Activated T-helper 2 cell treated with anti-CD3 and anti-CD28 coated beads, Interferon-gamma antibody, Interleukin-2, Interleukin-4, amounts not matched to agents 10 μg/mL and 5 μg/mL and 100 μg/mL, durations not matched to agents 14 hours and 24 hours and 36 hours (primary cell): ENCODE measurements around the gene PSMB1. TPM values are rescaled to one million over a fixed set of nuclear protein-coding genes. Genes with fewer than 3 reads are reported as not detected.
"Not testable (repeated sequence)": the region's sequence is repeated elsewhere in the genome, so short reads cannot be mapped to it uniquely, and the experiment has no call there.

Experiments used
- DNase-seq: peaks from one replicate; pipeline ENCODE4 v3.0.0; 2021; ENCODE audit warnings: low spot score
- H3K27ac Mint-ChIP-seq: one replicate; pipeline ENCODE4 v1.8.0; 2021; ENCODE audit warnings: mixed read lengths
- H3K27me3 Mint-ChIP-seq: one replicate; pipeline ENCODE4 v1.8.0; 2021; ENCODE audit warnings: low read depth, mixed read lengths
- H3K36me3 Mint-ChIP-seq: one replicate; pipeline ENCODE4 v1.8.0; 2021; ENCODE audit warnings: low read depth, mixed read lengths
- H3K4me1 Mint-ChIP-seq: one replicate; pipeline ENCODE4 v1.8.0; 2021; ENCODE audit warnings: low read depth, mixed read lengths
- H3K4me3 Mint-ChIP-seq: one replicate; pipeline ENCODE4 v1.8.0; 2021; ENCODE audit warnings: low read depth, mild to moderate bottlenecking, moderate library complexity, mixed read lengths
- H3K9me3 Mint-ChIP-seq: one replicate; pipeline ENCODE4 v1.8.0; 2021; ENCODE audit warnings: mixed read lengths
- intact Hi-C: fragments of 100-400 bp; cut with micrococcal nuclease; formaldehyde crosslinking; loops from one replicate; pipeline ENCODE4 v1.15.1; 2023
- total RNA-seq: library from RNA; stranded (reverse); gene quantifications from 2 replicates; pipeline ENCODE4 v1.2.3, GENCODE V29; 2022

PSMB1 gene
- total RNA-seq, 1 donor from 2014 or later: 277 TPM

DNA sequence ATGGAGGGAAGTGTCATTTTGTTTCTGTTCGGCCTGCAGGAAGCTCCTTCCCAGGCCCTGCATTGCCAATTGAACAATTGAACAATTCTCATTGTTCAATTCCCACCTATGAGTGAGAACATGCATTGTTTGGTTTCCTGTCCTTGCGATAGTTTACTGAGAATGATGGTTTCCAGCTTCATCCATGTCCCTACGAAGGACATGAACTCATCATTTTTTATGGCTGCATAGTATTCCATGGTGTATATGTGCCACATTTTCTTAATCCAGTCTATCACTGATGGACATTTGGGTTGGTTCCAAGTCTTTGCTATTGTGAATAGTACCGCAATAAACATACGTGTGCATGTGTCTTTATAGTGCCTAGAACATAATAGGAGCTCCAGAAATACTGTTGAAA is 25.1 kb downstream of the PSMB1 start:
- H3K27ac Mint-ChIP-seq, H3K36me3 Mint-ChIP-seq, DNase-seq, H3K4me3 Mint-ChIP-seq, H3K9me3 Mint-ChIP-seq, intact Hi-C loops: not testable (repeated sequence)
- Mint-ChIP-seq H3K27me3 (peaks cover 14% of the 10 kb centered on the region), H3K4me1 (peaks cover 14% of the 10 kb centered on the region)

DNA sequence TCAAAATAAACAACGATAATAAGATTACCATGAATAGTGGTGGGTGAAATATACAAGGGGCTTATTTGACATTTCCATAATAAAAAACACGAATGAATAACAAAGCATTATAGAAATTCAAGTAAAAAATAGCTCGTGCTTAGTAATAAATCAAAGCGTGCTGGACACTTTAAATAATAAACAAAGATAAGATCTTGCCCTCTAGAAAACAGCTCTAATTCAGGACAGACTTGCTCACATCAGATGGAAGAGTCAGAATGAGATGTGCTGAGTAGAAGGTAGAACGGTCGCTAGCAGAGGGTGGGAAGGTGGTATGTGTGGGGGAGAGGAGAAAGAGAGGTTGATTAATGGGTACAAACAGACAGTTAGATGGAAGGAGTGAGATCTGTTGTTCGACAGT is 27.3 kb downstream of the PSMB1 start:
- peaks cover 19% of the 10 kb centered on the region for H3K4me1 Mint-ChIP-seq
- no peaks in the 10 kb centered on the region for H3K9me3 Mint-ChIP-seq
- no peaks in the 10 kb centered on the region for H3K36me3 Mint-ChIP-seq
- no peak overlapping the region for H3K27ac Mint-ChIP-seq
- intact Hi-C loops: no loop called here
- peaks cover 23% of the 10 kb centered on the region for H3K27me3 Mint-ChIP-seq
- no peak overlapping the region for H3K4me3 Mint-ChIP-seq
- DNase-seq: no peak

DNA sequence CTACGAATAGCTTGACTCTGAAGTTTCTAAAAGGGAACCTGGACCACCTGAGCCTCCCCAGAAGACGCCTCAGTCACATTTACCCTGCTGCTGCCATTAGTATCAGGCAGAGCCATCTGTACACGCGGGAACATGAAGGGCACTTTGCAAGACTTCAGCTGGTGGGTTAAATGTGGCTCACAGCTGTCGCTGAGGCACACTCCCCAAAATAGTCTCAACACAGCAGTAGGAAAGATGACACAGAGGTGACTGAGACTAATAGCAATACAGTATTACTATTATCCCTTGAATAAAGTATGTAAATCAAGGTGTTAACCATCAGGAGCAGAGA is 29.0 kb downstream of the PSMB1 start:
- H3K9me3 Mint-ChIP-seq: no peaks in the 10 kb centered on the region
- no peak overlapping the region for H3K27ac Mint-ChIP-seq
- DNase-seq: no peak
- intact Hi-C loops: no loop called here
- H3K4me1 Mint-ChIP-seq: peaks cover 19% of the 10 kb centered on the region
- H3K36me3 Mint-ChIP-seq: no peaks in the 10 kb centered on the region
- H3K4me3 Mint-ChIP-seq: no peak overlapping the region
- peaks cover 37% of the 10 kb centered on the region for H3K27me3 Mint-ChIP-seq

GRCh38 chr6:170523256-170524171 is 29.6 kb downstream of the PSMB1 start:
- Mint-ChIP-seq H3K27ac (no peak overlapping the region), H3K36me3 (no peaks in the 10 kb centered on the region), H3K4me3 (no peak overlapping the region), H3K4me1 (peaks cover 16% of the 10 kb centered on the region), H3K9me3 (no peaks in the 10 kb centered on the region), H3K27me3 (peaks cover 44% of the 10 kb centered on the region)
- DNase-seq: no peak
- intact Hi-C loops: no loop called here

DNA sequence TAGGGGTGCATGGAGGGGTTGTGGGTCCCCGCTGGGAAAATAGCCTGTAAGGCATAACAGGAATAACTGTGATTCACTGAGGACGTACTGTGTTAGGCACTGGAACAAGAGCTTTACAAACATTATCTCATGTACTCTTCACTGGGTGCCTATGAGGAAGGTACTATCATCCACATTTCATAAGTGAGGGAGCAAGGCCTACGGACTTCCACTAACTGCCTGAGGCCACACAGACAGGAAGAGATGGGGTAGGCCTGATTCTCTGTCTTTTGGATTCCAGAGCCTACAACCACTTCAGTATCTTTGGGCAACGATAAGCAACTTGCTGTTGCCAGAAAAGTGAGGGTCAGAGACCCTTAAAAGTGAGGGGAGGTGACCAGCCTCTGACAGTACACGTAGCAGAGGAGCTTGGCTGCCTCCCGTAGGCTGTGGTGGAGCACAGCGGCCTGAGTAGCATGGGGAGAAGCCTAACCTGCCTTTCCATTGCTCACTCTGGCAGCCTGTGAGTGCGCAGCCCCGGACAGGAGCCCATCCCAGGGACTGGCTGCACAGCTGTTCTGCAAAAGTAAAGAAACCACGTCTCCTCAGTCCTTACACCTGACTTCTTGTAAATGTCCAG is 30.4 kb downstream of the PSMB1 start:
- no peak for DNase-seq
- H3K9me3 Mint-ChIP-seq: no peaks in the 10 kb centered on the region
- peaks cover 47% of the 10 kb centered on the region for H3K27me3 Mint-ChIP-seq
- H3K36me3 Mint-ChIP-seq: no peaks in the 10 kb centered on the region
- intact Hi-C loops: no loop called here
- no peak overlapping the region for H3K27ac Mint-ChIP-seq
- H3K4me3 Mint-ChIP-seq: no peak overlapping the region
- H3K4me1 Mint-ChIP-seq: peaks cover 13% of the 10 kb centered on the region

DNA sequence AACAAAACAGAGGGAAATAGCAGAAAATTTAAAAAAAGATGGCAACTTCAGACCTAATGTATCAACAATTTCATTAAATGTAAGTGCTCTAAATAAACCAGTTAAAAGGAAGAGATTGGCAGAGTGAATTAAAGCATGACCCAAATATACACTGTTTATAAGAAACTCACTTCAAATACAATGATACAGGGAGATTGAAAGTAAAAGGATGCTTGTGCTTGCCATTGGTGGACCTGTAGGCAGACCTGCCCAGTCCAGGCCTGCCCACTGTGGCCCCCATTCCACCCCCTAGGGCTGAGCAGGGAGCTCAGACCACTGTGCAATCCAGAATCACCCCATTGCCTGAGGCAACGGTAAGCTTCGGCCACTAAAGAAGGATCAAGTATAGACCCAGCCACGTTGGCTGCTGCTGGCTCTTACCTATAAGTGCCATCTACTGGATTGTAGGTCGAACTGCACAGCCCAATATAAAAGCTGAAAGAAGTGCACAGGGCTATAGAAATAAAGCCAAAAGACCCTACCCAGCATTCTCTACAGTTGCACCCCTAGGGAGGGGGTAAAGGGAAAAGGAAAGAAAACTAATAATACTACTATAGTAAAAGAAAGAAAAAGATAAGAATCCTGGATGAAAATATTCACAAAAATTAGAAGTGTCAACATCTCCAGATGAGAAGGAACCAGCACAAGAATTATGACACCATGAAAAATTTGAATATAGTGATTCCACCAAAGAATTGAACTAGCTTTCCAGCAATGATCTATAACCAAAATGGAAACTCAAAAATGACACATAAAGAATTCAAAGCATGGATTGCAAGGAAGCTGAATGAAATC is 36.1 kb downstream of the PSMB1 start:
- peak; percentile 17 for DNase-seq
- Mint-ChIP-seq H3K4me3 (no peak overlapping the region), H3K4me1 (peaks cover 5% of the 10 kb centered on the region), H3K27ac (no peak overlapping the region), H3K36me3 (no peaks in the 10 kb centered on the region), H3K9me3 (no peaks in the 10 kb centered on the region), H3K27me3 (peaks cover 61% of the 10 kb centered on the region)
- intact Hi-C loops: loop anchor here (1.0 to 5.0 kb wide), 5 partner anchors 210 to 727 kb away; partner anchors contain the start of gene FAM120B

- intact Hi-C loops: loop anchor here (5.0 kb wide), 2 partner anchors 208 to 523 kb away; partner anchors contain the start of gene FAM120B
These were observed 38.2 kb downstream of the PSMB1 start for GRCh38 chr6:170514908-170515307.

DNA sequence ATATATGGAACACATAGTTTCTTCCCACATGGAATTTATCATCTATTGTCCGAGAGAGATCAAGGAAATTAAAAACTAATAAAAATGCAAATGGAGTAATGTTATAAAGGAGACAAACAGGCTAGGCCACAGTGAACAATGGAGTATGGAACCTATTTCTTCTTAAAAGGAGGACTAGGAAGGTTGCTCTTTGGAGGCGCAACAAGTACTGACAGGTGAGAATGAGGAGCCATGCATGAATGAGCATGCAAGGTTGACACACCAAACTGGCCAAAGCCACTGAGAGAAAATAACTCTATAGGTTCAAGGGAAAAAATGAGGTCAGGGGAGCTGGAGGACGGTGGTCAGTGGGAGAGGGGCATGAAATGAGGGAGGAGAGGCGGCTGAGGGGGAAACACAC is 40.9 kb downstream of the PSMB1 start:
- H3K36me3 Mint-ChIP-seq: no peaks in the 10 kb centered on the region
- no peak overlapping the region for H3K4me3 Mint-ChIP-seq
- no peaks in the 10 kb centered on the region for H3K9me3 Mint-ChIP-seq
- H3K27me3 Mint-ChIP-seq: peaks cover 31% of the 10 kb centered on the region
- H3K4me1 Mint-ChIP-seq: no peaks in the 10 kb centered on the region
- DNase-seq: no peak
- no peak overlapping the region for H3K27ac Mint-ChIP-seq
- intact Hi-C loops: no loop called here

More at GRCh38 chr6:170514908-170515307, 38.2 kb downstream of the PSMB1 start:
- Mint-ChIP-seq H3K4me3 (no peak overlapping the region), H3K27ac (no peak overlapping the region), H3K36me3 (no peaks in the 10 kb centered on the region), H3K9me3 (no peaks in the 10 kb centered on the region), H3K27me3 (peaks cover 46% of the 10 kb centered on the region), H3K4me1 (no peaks in the 10 kb centered on the region)
- no peak for DNase-seq

- no peak for DNase-seq
- no peak overlapping the region for H3K27ac Mint-ChIP-seq
- H3K4me3 Mint-ChIP-seq: no peak overlapping the region
- intact Hi-C loops: no loop called here
- H3K9me3 Mint-ChIP-seq: no peaks in the 10 kb centered on the region
- H3K4me1 Mint-ChIP-seq: no peaks in the 10 kb centered on the region
- H3K36me3 Mint-ChIP-seq: no peaks in the 10 kb centered on the region
- H3K27me3 Mint-ChIP-seq: peaks cover 28% of the 10 kb centered on the region
These were observed 42.5 kb downstream of the PSMB1 start for GRCh38 chr6:170510631-170511030.

- Mint-ChIP-seq H3K4me3 (no peak overlapping the region), H3K4me1 (no peaks in the 10 kb centered on the region), H3K27ac (no peak overlapping the region), H3K27me3 (peaks cover 21% of the 10 kb centered on the region), H3K36me3 (no peaks in the 10 kb centered on the region), H3K9me3 (no peaks in the 10 kb centered on the region)
- intact Hi-C loops: no loop called here
- no peak for DNase-seq
These were observed 43.4 kb downstream of the PSMB1 start for GRCh38 chr6:170509723-170510018.

DNA sequence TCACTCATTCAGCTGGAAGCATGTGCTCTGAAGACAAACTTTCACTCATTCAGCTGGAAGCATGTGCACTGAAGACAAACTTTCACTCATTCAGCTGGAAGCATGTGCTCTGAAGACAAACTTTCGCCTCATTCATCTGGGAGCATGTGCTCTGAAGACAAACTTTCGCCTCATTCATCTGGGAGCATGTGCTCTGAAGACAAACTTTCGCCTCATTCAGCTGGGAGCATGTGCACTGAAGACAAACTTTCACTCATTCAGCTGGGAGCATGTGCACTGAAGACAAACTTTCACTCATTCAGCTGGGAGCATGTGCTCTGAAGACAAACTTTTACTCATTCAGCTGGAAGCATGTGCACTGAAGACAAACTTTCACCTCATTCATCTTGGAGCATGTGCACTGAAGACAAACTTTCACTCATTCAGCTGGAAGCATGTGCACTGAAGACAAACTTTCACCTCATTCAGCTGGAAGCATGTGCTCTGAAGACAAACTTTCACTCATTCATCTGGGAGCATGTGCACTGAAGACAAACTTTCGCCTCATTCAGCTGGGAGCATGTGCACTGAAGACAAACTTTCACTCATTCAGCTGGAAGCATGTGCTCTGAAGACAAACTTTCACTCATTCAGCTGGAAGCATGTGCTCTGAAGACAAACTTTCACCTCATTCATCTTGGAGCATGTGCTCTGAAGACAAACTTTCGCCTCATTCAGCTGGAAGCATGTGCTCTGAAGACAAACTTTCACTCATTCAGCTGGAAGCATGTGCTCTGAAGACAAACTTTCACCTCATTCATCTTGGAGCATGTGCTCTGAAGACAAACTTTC is 44.0 kb downstream of the PSMB1 start:
- peaks cover 20% of the 10 kb centered on the region for H3K27me3 Mint-ChIP-seq
- DNase-seq, H3K4me3 Mint-ChIP-seq, H3K9me3 Mint-ChIP-seq, H3K36me3 Mint-ChIP-seq, H3K27ac Mint-ChIP-seq, H3K4me1 Mint-ChIP-seq, intact Hi-C loops: not testable (repeated sequence)

- H3K4me3 Mint-ChIP-seq, H3K27ac Mint-ChIP-seq, H3K36me3 Mint-ChIP-seq, intact Hi-C loops, DNase-seq, H3K9me3 Mint-ChIP-seq, H3K4me1 Mint-ChIP-seq: not testable (repeated sequence)
- peaks cover 14% of the 10 kb centered on the region for H3K27me3 Mint-ChIP-seq
These were observed 44.8 kb downstream of the PSMB1 start for GRCh38 chr6:170508275-170508674.
